GM04504 (cell line): Measurements from ENCODE around the gene LRRC15.
A peak's percentile ranks its signal among the peaks of the same experiment; 100 is the strongest.

Experiments
- DNase-seq: peaks from one replicate; pipeline ENCODE4 v3.0.0-alpha.2; 2012; ENCODE audit warnings: low read depth

Gene LRRC15

GRCh38 chr3:194384569-194385001 is 15.0 kb upstream of the LRRC15 start:
- DNase-seq: no peak

- no peak for DNase-seq
Observed at GRCh38 chr3:194384156-194384555, 14.6 kb upstream of the LRRC15 start.

GRCh38 chr3:194383276-194383940 is 13.9 kb upstream of the LRRC15 start:
- no peak for DNase-seq

GRCh38 chr3:194382892-194383223 is 13.3 kb upstream of the LRRC15 start:
- no peak for DNase-seq

- DNase-seq: no peak
Observed at GRCh38 chr3:194382196-194382891, 12.8 kb upstream of the LRRC15 start.

- DNase-seq: no peak
Observed at GRCh38 chr3:194381460-194381875, 11.9 kb upstream of the LRRC15 start.

- no peak for DNase-seq
Observed at GRCh38 chr3:194380326-194380725, 10.8 kb upstream of the LRRC15 start.

GRCh38 chr3:194379651-194380050 is 10.1 kb upstream of the LRRC15 start:
- DNase-seq: no peak

- DNase-seq: no peak
Observed at GRCh38 chr3:194379231-194379630, 9.7 kb upstream of the LRRC15 start.

GRCh38 chr3:194377708-194378107 is 8.2 kb upstream of the LRRC15 start:
- no peak for DNase-seq

- no peak for DNase-seq
Observed at GRCh38 chr3:194376241-194376560, 6.7 kb upstream of the LRRC15 start.

GRCh38 chr3:194375473-194376240 is 6.1 kb upstream of the LRRC15 start:
- no peak for DNase-seq

- no peak for DNase-seq
Observed at GRCh38 chr3:194374935-194375334, 5.4 kb upstream of the LRRC15 start.

- DNase-seq: no peak
Observed at GRCh38 chr3:194373899-194374298, 4.4 kb upstream of the LRRC15 start.

- DNase-seq: no peak
Observed at GRCh38 chr3:194373028-194373427, 3.5 kb upstream of the LRRC15 start.

GRCh38 chr3:194370753-194371152 is 1.2 kb upstream of the LRRC15 start:
- no peak for DNase-seq

GRCh38 chr3:194368918-194369317 is 625 bp downstream of the LRRC15 start:
- DNase-seq: no peak

- DNase-seq: peak; percentile 62
Observed at GRCh38 chr3:194367992-194368841, 1.3 kb downstream of the LRRC15 start.

- DNase-seq: no peak
Observed at GRCh38 chr3:194365978-194366490, 3.5 kb downstream of the LRRC15 start.

- no peak for DNase-seq
Observed at GRCh38 chr3:194365526-194365925, 4.0 kb downstream of the LRRC15 start.

GRCh38 chr3:194364652-194365434 is 4.7 kb downstream of the LRRC15 start:
- DNase-seq: peak; percentile 83
